SK-N-SH (cell line): Measurements from ENCODE around the gene TRRAP. TPM values are rescaled to one million over a fixed set of nuclear protein-coding genes. Genes with fewer than 3 reads are reported as not detected.

Experiments used
- CTCF ChIA-PET: fragments of 300-600, 350-600 bp; formaldehyde crosslinking; extraction: SDS; loops from one replicate; lab custom pipeline; 2021; lab: Yijun Ruan, JAX
- POLR2A ChIA-PET: fragments of 350-600 bp; sonication (Branson Sonifier 250); formaldehyde crosslinking; extraction: SDS; loops from one replicate; lab custom pipeline; 2020; ENCODE audit warnings: antibody characterized with exemption, inconsistent platforms; lab: Yijun Ruan, JAX
- DNase-seq: peaks from one replicate; pipeline ENCODE4 v3.0.0; 2012
- H2AFZ ChIP-seq: fragments of 200-600 bp; sonication (generic); 2 replicates; pipeline ENCODE4 v1.8.1; 2016; ENCODE audit warnings: antibody characterized with exemption, mild to moderate bottlenecking, low read depth
- H3F3A ChIP-seq: fragments of 200-600 bp; sonication (generic); replicated peaks from 2 replicates; pipeline ENCODE3; 2016; ENCODE audit warnings: antibody characterized with exemption, mild to moderate bottlenecking; ENCODE audit not compliant: insufficient read depth
- H3K27ac ChIP-seq, 2 experiments: fragments of 200-500 bp in 1 of 2; fragments of 200-600 bp in 1 of 2; sonication (Bioruptor generic) in 1 of 2; sonication (generic), shearing (Covaris generic) in 1 of 2; 2 replicates each; pipeline versions ENCODE4 v1.5.1 to v1.6.1; 2014 to 2016; ENCODE audit warnings: low read depth in 2 of 2, inconsistent platforms in 1 of 2, low read length in 1 of 2, mild to moderate bottlenecking in 1 of 2, mixed read lengths in 1 of 2
- H3K27me3 ChIP-seq: fragments of 200-600 bp; sonication (generic), shearing (Covaris generic); 2 replicates; pipeline ENCODE4 v1.6.1; 2016; ENCODE audit warnings: mixed run types; ENCODE audit not compliant: insufficient read depth
- H3K36me3 ChIP-seq, 2 experiments: fragments of 200-500 bp in 1 of 2; fragments of 200-600 bp in 1 of 2; sonication (Bioruptor generic) in 1 of 2; sonication (generic) in 1 of 2; replicated peaks in 1 of 2; 2 replicates each; pipeline versions ENCODE3 to v1.5.1; 2014 to 2016; ENCODE audit warnings: low read length in 1 of 2, mild to moderate bottlenecking in 1 of 2; ENCODE audit not compliant: insufficient read depth in 2 of 2, control insufficient read depth in 1 of 2
- H3K4me1 ChIP-seq, 2 experiments: fragments of 200-500 bp in 1 of 2; fragments of 200-600 bp in 1 of 2; sonication (Bioruptor generic) in 1 of 2; sonication (generic), shearing (Covaris generic) in 1 of 2; 2 replicates each; pipeline versions ENCODE4 v1.5.1 to v1.6.1; 2014 to 2016; ENCODE audit warnings: low read depth in 1 of 2, low read length in 1 of 2, mixed run types in 1 of 2; ENCODE audit not compliant: insufficient read depth in 2 of 2, control insufficient read depth in 1 of 2
- H3K4me2 ChIP-seq: fragments of 200-600 bp; sonication (generic), shearing (Covaris generic); 2 replicates; pipeline ENCODE4 v1.6.1; 2017; ENCODE audit warnings: mixed run types
- H3K4me3 ChIP-seq, 2 experiments: fragments of 200-500 bp in 1 of 2; fragments of 200-600 bp in 1 of 2; sonication (Bioruptor generic) in 1 of 2; sonication (generic), shearing (Covaris generic) in 1 of 2; 2 replicates each; pipeline versions ENCODE4 v1.5.1 to v1.8.1; 2014 to 2016; ENCODE audit warnings: low read depth in 2 of 2, inconsistent platforms in 1 of 2, low read length in 1 of 2, mild to moderate bottlenecking in 1 of 2, mixed read lengths in 1 of 2, moderate library complexity in 1 of 2
- H3K79me2 ChIP-seq: fragments of 200-600 bp; sonication (generic); 2 replicates; pipeline ENCODE4 v1.8.1; 2017; ENCODE audit warnings: mild to moderate bottlenecking; ENCODE audit not compliant: insufficient read depth
- H3K9ac ChIP-seq: fragments of 200-600 bp; sonication (generic); 2 replicates; pipeline ENCODE4 v1.6.1; 2017; ENCODE audit warnings: mixed run types
- H3K9me2 ChIP-seq: fragments of 200-600 bp; sonication (generic); 2 replicates; pipeline ENCODE4 v1.6.1; 2017; ENCODE audit warnings: mixed run types
- H3K9me3 ChIP-seq: fragments of 200-600 bp; sonication (generic); 2 replicates; pipeline ENCODE4 v1.6.1; 2017; ENCODE audit warnings: mixed run types, mild to moderate bottlenecking, moderate library complexity
- H4K20me1 ChIP-seq: fragments of 200-600 bp; sonication (generic); 2 replicates; pipeline ENCODE4 v1.6.1; 2017; ENCODE audit warnings: mild to moderate bottlenecking, mixed run types; ENCODE audit not compliant: insufficient read depth
- FOXJ3 ChIP-seq: sonication (generic); formaldehyde crosslinking; IDR thresholded peaks from 2 replicates; pipeline ENCODE4 v1.5.1; 2020; ENCODE audit warnings: mild to moderate bottlenecking, missing genetic modification reagents
- FOXM1 ChIP-seq: IDR thresholded peaks from 2 replicates; pipeline ENCODE4 v1.4.0; 2012; ENCODE audit warnings: low read depth, mild to moderate bottlenecking
- JUND ChIP-seq: IDR thresholded peaks from 2 replicates; pipeline ENCODE4 v1.4.0; 2012
- MXI1 ChIP-seq: IDR thresholded peaks from 2 replicates; pipeline ENCODE4 v1.6.1; 2012; ENCODE audit warnings: mild to moderate bottlenecking, low read depth, low read length, improper control_type of control experiment
- NFIC ChIP-seq: IDR thresholded peaks from 2 replicates; pipeline ENCODE4 v1.4.0; 2012; ENCODE audit warnings: borderline replicate concordance
- RFX5 ChIP-seq: IDR thresholded peaks from 2 replicates; pipeline ENCODE4 v1.6.1; 2012; ENCODE audit warnings: mild to moderate bottlenecking, improper control_type of control experiment, low read length
- TEAD4 ChIP-seq: IDR thresholded peaks from 2 replicates; pipeline ENCODE4 v1.4.0; 2012; ENCODE audit warnings: mild to moderate bottlenecking, borderline replicate concordance; ENCODE audit not compliant: insufficient read depth
- USF1 ChIP-seq: IDR thresholded peaks from 2 replicates; pipeline ENCODE4 v1.4.0; 2012; ENCODE audit warnings: low read depth, borderline replicate concordance
- USF2 ChIP-seq: fragments of 150-350 bp; IDR thresholded peaks from 2 replicates; pipeline ENCODE4 v1.6.1; 2017; ENCODE audit warnings: antibody characterized with exemption, low read length, low read depth, borderline replicate concordance
- YY1 ChIP-seq: IDR thresholded peaks from 2 replicates; pipeline ENCODE4 v1.4.0; 2012; ENCODE audit warnings: low read depth, mild to moderate bottlenecking
- WGBS: methylation state at CpG from one replicate; pipeline ENCODE4 v1.1.6; 2017; ENCODE audit warnings: low lambda C conversion rate; 5-methylcytosine and 5-hydroxymethylcytosine counted together
- polyA plus RNA-seq, 3 experiments: library from polyadenylated mRNA; depleted of rRNA; stranded (reverse); fragments of >200 nt; gene quantifications; 2 replicates each; pipeline ENCODE4 v1.2.3, GENCODE V29; 2012

TRRAP gene
- polyA plus RNA-seq, 1 of the 3 experiments (the other 2 are of a cell fraction) = 24.9 TPM

- Histone ChIP-seq H3K79me2 (no peaks in the 10 kb centered on the region), H2AFZ (no peak overlapping the region), H3K27me3 (peaks cover 21% of the 10 kb centered on the region), H3K9ac (no peak overlapping the region), H3K9me2 (no peaks in the 10 kb centered on the region), H3K36me3 (no peaks in the 10 kb centered on the region), H3K27ac (peak overlapping the region in 1 of 2 experiments; percentile 81; a peak in 1 of 4 replicates), H3F3A (no peaks in the 10 kb centered on the region), H3K9me3 (no peaks in the 10 kb centered on the region), H3K4me3 (peak overlapping the region; percentile 52 to 55; a peak in 3 of 4 replicates), H3K4me1 (peaks cover 0 to 30% of the 10 kb centered on the region in 2 experiments; a peak in 1 of 4 replicates), H3K4me2 (peak overlapping the region; percentile 71; the same call in 1 of the 2 replicates), H4K20me1 (no peaks in the 10 kb centered on the region)
- DNase-seq = no peak
- WGBS = 51% methylated on average over 18 of the region's 25 CpGs
- TF ChIP-seq RFX5 (no peak), USF2 (no peak), FOXM1 (no peak), FOXJ3 (CRISPR knock-in tag) (0 out of 2 replicates have a peak, but pooled peaks have one; percentile 38)
- ChIA-PET POLR2A (interaction anchor here (1.3 kb wide), 1 partner anchor 10 kb away, joined by 5 read pairs; the partner anchor contains the start of gene TRRAP), CTCF (interaction anchor here (0.9 to 4.1 kb wide), 3 partner anchors 8 to 28 kb away, joined by 4 to 34 read pairs (median 23); partner anchors contain the start of gene TRRAP)
These were observed 9.2 kb upstream of the TRRAP start for GRCh38 chr7:98869027-98869596.

- Histone ChIP-seq H3K4me3 (peak within 1 kb of the TSS; percentile 52 to 55), H3K9me3 (no peaks in the 10 kb centered on the region), H3K4me1 (peaks cover 0 to 30% of the 10 kb centered on the region in 2 experiments; a peak in 1 of 4 replicates), H3K27ac (peak within 1 kb of the TSS in 1 of 2 experiments; percentile 81; a peak in 1 of 4 replicates), H3K27me3 (peaks cover 21% of the 10 kb centered on the region), H4K20me1 (no peaks in the 10 kb centered on the region), H3K9ac (no peak within 1 kb of the TSS), H3F3A (no peaks in the 10 kb centered on the region), H2AFZ (no peak within 1 kb of the TSS), H3K9me2 (no peaks in the 10 kb centered on the region), H3K36me3 (no peaks in the 10 kb centered on the region), H3K4me2 (peak within 1 kb of the TSS; percentile 71), H3K79me2 (no peaks in the 10 kb centered on the region)
- ChIA-PET POLR2A (interaction anchor here (1.3 kb wide), 1 partner anchor 9 kb away, joined by 5 read pairs; the partner anchor contains the start of gene TRRAP), CTCF (interaction anchor here (0.9 to 4.1 kb wide), 4 partner anchors 8 to 448 kb away, joined by 3 to 34 read pairs (median 4); partner anchors contain the start of gene TRRAP)
- 0 out of 2 replicates have a peak, but pooled peaks have one; percentile 29 for TF ChIP-seq FOXJ3 (CRISPR knock-in tag)
- TF ChIP-seq TEAD4 = no peak
- DNase-seq = peak; percentile 81
- 9% methylated on average over 22 of the region's 69 CpGs for WGBS
These were observed 8.7 kb upstream of the TRRAP start, which contains the start of gene TMEM130 for GRCh38 chr7:98869597-98870120. TSS of gene TMEM130 (minus strand) at chr7:98870014. CDS start at chr7:98869861, 153 bp downstream.

- peak; percentile 86 for DNase-seq
- Histone ChIP-seq H3K27ac (peak overlapping the region in 1 of 2 experiments; percentile 71; a peak in 1 of 4 replicates), H3K4me3 (peak overlapping the region; percentile 52 to 55), H4K20me1 (no peaks in the 10 kb centered on the region), H3K9me2 (no peaks in the 10 kb centered on the region), H3K4me2 (peak overlapping the region; percentile 71), H3K9me3 (no peaks in the 10 kb centered on the region), H3K36me3 (no peaks in the 10 kb centered on the region), H3K27me3 (peaks cover 21% of the 10 kb centered on the region), H2AFZ (no peak overlapping the region), H3K79me2 (no peaks in the 10 kb centered on the region), H3K4me1 (peaks cover 0 to 30% of the 10 kb centered on the region in 2 experiments; a peak in 1 of 4 replicates), H3F3A (no peaks in the 10 kb centered on the region), H3K9ac (no peak overlapping the region)
- POLR2A ChIA-PET = interaction anchor here (1.2 to 1.3 kb wide), 2 partner anchors 8 to 253 kb away, joined by 3 to 5 read pairs; partner anchors contain the start of gene TRRAP
- 12% methylated on average over 35 of the region's 35 CpGs for WGBS
- TF ChIP-seq USF1 = no peak
- no peak for TF ChIP-seq JUND
- peak; percentile 12; the same call in 1 of the 2 replicates for TF ChIP-seq MXI1
- no peak for TF ChIP-seq YY1
- no peak for TF ChIP-seq NFIC
- TF ChIP-seq TEAD4 = no peak
- CTCF ChIA-PET = interaction anchor here (0.9 to 4.1 kb wide), 8 partner anchors 7 to 522 kb away, joined by 3 to 34 read pairs (median 4); partner anchors contain the start of gene TRRAP
These were observed 8.1 kb upstream of the TRRAP start for GRCh38 chr7:98870121-98870651.
